GM23248 (cell line): Measurements from ENCODE around the gene RNU1-4. TPM values are rescaled to one million over a fixed set of nuclear protein-coding genes. Genes with fewer than 3 reads are reported as not detected.
A peak's percentile ranks its signal among the peaks of the same experiment; 100 is the strongest.
"Not testable (repeated sequence)": the region's sequence is repeated elsewhere in the genome, so short reads cannot be mapped to it uniquely, and the experiment has no call there.

ENCODE experiments used
- DNase-seq: peaks from one replicate; pipeline ENCODE4 v3.0.0-alpha.2; 2015
- H2AFZ ChIP-seq: fragments of 200-600 bp; sonication (generic); 2 replicates; pipeline ENCODE4 v1.6.1; 2016; ENCODE audit warnings: antibody characterized with exemption
- H3F3A ChIP-seq: fragments of 200-600 bp; sonication (generic); 2 replicates; pipeline ENCODE4 v1.6.1; 2016; ENCODE audit warnings: mild to moderate bottlenecking, antibody characterized with exemption, mixed run types; ENCODE audit not compliant: insufficient read depth
- H3K27ac ChIP-seq: fragments of 200-600 bp; sonication (generic); 2 replicates; pipeline ENCODE4 v1.5.1; 2016; ENCODE audit warnings: mild to moderate bottlenecking
- H3K27me3 ChIP-seq: fragments of 200-600 bp; sonication (generic); replicated peaks from 2 replicates; pipeline ENCODE4 v1.6.1; 2016; ENCODE audit warnings: mild to moderate bottlenecking; ENCODE audit not compliant: insufficient read depth
- H3K36me3 ChIP-seq: fragments of 200-600 bp; sonication (generic); 2 replicates; pipeline ENCODE4 v1.6.1; 2016; ENCODE audit warnings: low read depth, mild to moderate bottlenecking
- H3K4me1 ChIP-seq: fragments of 200-600 bp; sonication (generic); 2 replicates; pipeline ENCODE4 v1.6.1; 2016; ENCODE audit warnings: mild to moderate bottlenecking; ENCODE audit not compliant: insufficient read depth
- H3K4me2 ChIP-seq: fragments of 200-600 bp; sonication (generic); one replicate; pipeline ENCODE4 v1.6.1; 2016; ENCODE audit warnings: mild to moderate bottlenecking; ENCODE audit not compliant: unreplicated experiment
- H3K4me3 ChIP-seq: fragments of 200-600 bp; sonication (generic); 2 replicates; pipeline ENCODE4 v1.5.1; 2016; ENCODE audit warnings: mild to moderate bottlenecking
- H3K79me2 ChIP-seq: fragments of 200-600 bp; sonication (generic); 2 replicates; pipeline ENCODE4 v1.6.1; 2016; ENCODE audit warnings: mild to moderate bottlenecking; ENCODE audit not compliant: insufficient read depth
- H3K9ac ChIP-seq: fragments of 200-600 bp; sonication (generic); 2 replicates; pipeline ENCODE4 v1.6.1; 2016; ENCODE audit warnings: mild to moderate bottlenecking
- H3K9me2 ChIP-seq: fragments of 200-600 bp; sonication (generic); 2 replicates; pipeline ENCODE4 v1.6.1; 2016; ENCODE audit warnings: mixed run types, mild to moderate bottlenecking, moderate library complexity; ENCODE audit not compliant: insufficient read depth
- H3K9me3 ChIP-seq: fragments of 200-600 bp; sonication (generic); one replicate; pipeline ENCODE4 v1.6.1; 2017; ENCODE audit warnings: low read depth
- H4K20me1 ChIP-seq: fragments of 200-600 bp; sonication (generic); 2 replicates; pipeline ENCODE4 v1.6.0; 2016; ENCODE audit not compliant: insufficient read depth
- WGBS, 2 experiments: methylation state at CpG; one replicate each; pipeline ENCODE4 v1.1.6; 2015 to 2017; ENCODE audit warnings: low lambda C conversion rate in 2 of 2, low coverage in 1 of 2; ENCODE audit errors: missing lambda C conversion rate in 2 of 2; 5-methylcytosine and 5-hydroxymethylcytosine counted together
- in situ Hi-C: fragments of 300-500 bp; cut with MboI; formaldehyde crosslinking; loops from 2 replicates; pipeline ENCODE4 v1.15.0; 2020
- polyA plus RNA-seq: library from polyadenylated mRNA; unstranded; fragments of >200 nt; fragmentation: Nextera tagmentation; extraction: Ambion mirVana; gene quantifications from 2 replicates; pipeline ENCODE4 v1.2.1, GENCODE V29; 2016
- total RNA-seq: library from RNA; depleted of rRNA; stranded (reverse); fragments of >200 nt; shearing (Covaris generic); gene quantifications from 2 replicates; pipeline ENCODE4 v1.2.3, GENCODE V29; 2014

The RNU1-4 gene
- total and polyA plus RNA-seq, 2 experiments from 2014 or later: not detected

GRCh38 chr1:16758060-16758459 lies 17.7 kb downstream of the RNU1-4 start:
- H3K27ac ChIP-seq, DNase-seq, in situ Hi-C loops, H4K20me1 ChIP-seq, H3K9me2 ChIP-seq, H3K4me2 ChIP-seq, H3K4me3 ChIP-seq, H2AFZ ChIP-seq, H3K36me3 ChIP-seq, H3K79me2 ChIP-seq, H3K9me3 ChIP-seq, H3K4me1 ChIP-seq, H3F3A ChIP-seq, H3K9ac ChIP-seq: not testable (repeated sequence)
- H3K27me3 ChIP-seq: peaks cover 14% of the 10 kb centered on the region
- WGBS, 2 experiments: 68 to 74% methylated on average over 4 to 5 of the region's 5 CpGs

DNA sequence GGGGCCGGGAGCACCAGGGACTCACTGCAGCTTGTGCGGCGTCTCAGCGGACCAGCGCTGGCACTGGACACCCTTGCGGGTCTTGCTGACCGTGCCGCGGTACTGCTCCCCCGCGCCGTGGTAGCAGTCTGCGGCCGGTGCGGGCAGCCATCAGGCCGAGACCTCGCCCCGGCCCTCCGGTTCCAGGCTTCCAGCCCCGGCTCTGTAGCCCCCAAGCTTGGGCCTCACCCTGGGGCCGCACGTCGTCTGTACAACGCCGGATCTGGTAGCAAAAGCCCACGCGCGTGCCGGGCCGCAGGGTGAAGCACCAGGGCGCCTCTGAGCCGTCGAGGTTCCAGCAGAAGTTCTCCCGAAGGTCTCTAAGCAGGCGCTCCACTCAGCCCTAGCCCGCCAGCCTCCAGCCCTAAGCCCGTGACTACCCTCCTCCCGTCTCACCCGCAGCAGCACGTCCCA lies 18.8 kb downstream of the RNU1-4 start:
- H3K9me3 ChIP-seq, DNase-seq, H3K9ac ChIP-seq, H3K4me3 ChIP-seq, H3K27ac ChIP-seq, H3K79me2 ChIP-seq, H3K4me2 ChIP-seq, H3K4me1 ChIP-seq, in situ Hi-C loops, H3K36me3 ChIP-seq, H4K20me1 ChIP-seq, H3F3A ChIP-seq, H3K9me2 ChIP-seq, H2AFZ ChIP-seq: not testable (repeated sequence)
- WGBS, 2 experiments: 22 to 23% methylated on average over 37 to 40 of the region's 40 CpGs
- peaks cover 14% of the 10 kb centered on the region for H3K27me3 ChIP-seq

DNA sequence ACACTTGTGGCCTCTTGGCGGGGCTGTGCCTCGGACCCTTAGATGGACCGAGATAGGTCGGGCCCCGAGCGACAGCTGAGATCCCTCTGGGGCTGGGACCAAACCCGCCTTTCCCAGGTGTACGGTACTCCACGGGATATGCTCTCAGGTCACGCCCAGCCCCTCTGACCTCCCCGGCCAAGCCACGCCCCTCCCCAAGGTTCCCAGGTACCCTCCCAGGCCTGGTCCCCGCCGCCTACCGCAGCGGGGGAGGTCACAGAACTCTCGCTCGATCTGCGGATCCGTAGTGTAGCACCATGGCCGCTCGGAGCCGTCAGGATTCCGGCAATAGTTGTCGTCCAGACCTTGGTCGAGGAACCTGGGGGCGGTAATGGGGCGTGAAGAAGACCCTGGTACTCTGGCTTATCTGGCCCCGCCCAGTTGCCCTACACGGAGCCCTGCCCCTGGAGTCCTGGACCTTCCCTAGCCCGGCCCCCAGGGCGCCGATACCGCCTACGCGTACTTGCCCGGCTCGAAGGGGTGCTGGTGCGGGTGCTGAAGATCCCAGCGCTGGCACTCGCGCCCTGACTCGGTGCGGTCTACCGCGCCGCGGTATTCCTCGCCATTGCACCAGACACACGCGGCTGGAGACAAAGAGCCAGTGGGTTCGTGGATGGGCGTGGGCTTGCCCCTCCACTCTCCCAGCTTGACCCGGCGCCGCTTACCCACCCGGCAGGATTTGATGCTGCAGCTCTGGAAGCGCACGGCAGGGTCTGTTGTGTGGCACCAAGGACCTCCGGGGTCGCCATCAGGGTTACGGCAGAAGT lies 19.5 kb downstream of the RNU1-4 start:
- H3K4me2 ChIP-seq, in situ Hi-C loops, H3K79me2 ChIP-seq, H2AFZ ChIP-seq, H3K9me2 ChIP-seq, H3K9ac ChIP-seq, H3K27ac ChIP-seq, DNase-seq, H3K4me3 ChIP-seq, H3K9me3 ChIP-seq, H3F3A ChIP-seq, H4K20me1 ChIP-seq, H3K4me1 ChIP-seq, H3K36me3 ChIP-seq: not testable (repeated sequence)
- 13 to 14% methylated on average over 3 to 30 of the region's 62 CpGs for WGBS, 2 experiments
- H3K27me3 ChIP-seq: peaks cover 21% of the 10 kb centered on the region

- WGBS, 2 experiments: 88 to 91% methylated on average over 10 to 11 of the region's 11 CpGs
- not testable (repeated sequence) for H3K4me3 ChIP-seq
Measured at GRCh38 chr1:16760456-16760765, 20.1 kb downstream of the RNU1-4 start.

GRCh38 chr1:16760801-16761200 lies 20.5 kb downstream of the RNU1-4 start:
- H3K4me3 ChIP-seq, H3K79me2 ChIP-seq, H4K20me1 ChIP-seq, H3F3A ChIP-seq, H3K4me1 ChIP-seq, H3K4me2 ChIP-seq, H3K9ac ChIP-seq, H3K9me2 ChIP-seq, H3K36me3 ChIP-seq, DNase-seq, H3K9me3 ChIP-seq, in situ Hi-C loops, H3K27ac ChIP-seq, H2AFZ ChIP-seq: not testable (repeated sequence)
- H3K27me3 ChIP-seq: peaks cover 23% of the 10 kb centered on the region
- WGBS, 2 experiments: 86 to 87% methylated on average over 11 of the region's 11 CpGs

More at GRCh38 chr1:16760456-16760765, 20.1 kb downstream of the RNU1-4 start:
- peaks cover 23% of the 10 kb centered on the region for H3K27me3 ChIP-seq
- H3K27ac ChIP-seq, H3K36me3 ChIP-seq, H3K9me2 ChIP-seq, in situ Hi-C loops, H3K4me1 ChIP-seq, H3K9ac ChIP-seq, H2AFZ ChIP-seq, H3K4me2 ChIP-seq, H3K9me3 ChIP-seq, H3F3A ChIP-seq, H3K79me2 ChIP-seq, DNase-seq, H4K20me1 ChIP-seq: not testable (repeated sequence)

GRCh38 chr1:16764248-16764819 lies 24.0 kb downstream of the RNU1-4 start:
- H4K20me1 ChIP-seq, in situ Hi-C loops, H3K9me3 ChIP-seq, H3K9me2 ChIP-seq, H3K27ac ChIP-seq, H3K4me3 ChIP-seq, H3K36me3 ChIP-seq, H3K79me2 ChIP-seq, H3K4me2 ChIP-seq, H2AFZ ChIP-seq, H3F3A ChIP-seq, H3K9ac ChIP-seq, H3K4me1 ChIP-seq: not testable (repeated sequence)
- H3K27me3 ChIP-seq: peaks cover 32% of the 10 kb centered on the region
- DNase-seq: peak; percentile 46
- 47 to 49% methylated on average over 9 of the region's 9 CpGs for WGBS, 2 experiments
